H1 (cell line): ENCODE data around the gene FREM2. TPM values are rescaled to one million over a fixed set of nuclear protein-coding genes. Genes with fewer than 3 reads are reported as not detected.

Source experiments
- CTCF ChIA-PET: fragments of 300-600 bp; sonication (Branson Sonifier 250); formaldehyde crosslinking; loops from one replicate; lab custom pipeline; 2021; ENCODE audit not compliant: partially characterized antibody; lab: Charles Lee
- POLR2A ChIA-PET: fragments of 300-600 bp; sonication (Branson Sonifier 250); formaldehyde crosslinking; loops from one replicate; lab custom pipeline; 2021; ENCODE audit warnings: inconsistent platforms; ENCODE audit not compliant: partially characterized antibody; lab: Charles Lee
- DNase-seq, 2 experiments: peaks; one replicate each; pipeline versions ENCODE4 v3.0.0 to v3.0.0-alpha.2; 2010 to 2022; ENCODE audit warnings: low spot score in 2 of 2, low read depth in 1 of 2, mixed read lengths in 1 of 2
- FAIRE-seq: peaks from 2 replicates; lab custom pipeline; 2011; peaks lifted over from hg19 to GRCh38; lab: Jason Lieb, UNC
- H2AFZ ChIP-seq: 2 replicates; pipeline ENCODE4 v1.8.1; 2012; ENCODE audit warnings: low read length, inconsistent platforms
- H2AK5ac ChIP-seq: 2 replicates; pipeline ENCODE4 v1.6.1; 2013; ENCODE audit warnings: low read depth, low read length
- H2BK120ac ChIP-seq: replicated peaks from 2 replicates; pipeline ENCODE3; 2013; ENCODE audit warnings: low read depth, low read length, inconsistent platforms
- H2BK12ac ChIP-seq: 2 replicates; pipeline ENCODE4 v1.6.1; 2013; ENCODE audit warnings: low read depth, low read length
- H2BK15ac ChIP-seq: 2 replicates; pipeline ENCODE4 v1.6.1; 2013; ENCODE audit warnings: low read length
- H2BK20ac ChIP-seq: 2 replicates; pipeline ENCODE4 v1.6.1; 2013; ENCODE audit warnings: low read length
- H2BK5ac ChIP-seq: 2 replicates; pipeline ENCODE4 v1.6.1; 2013; ENCODE audit warnings: low read depth, low read length
- H3K14ac ChIP-seq: 2 replicates; pipeline ENCODE4 v1.6.1; 2013; ENCODE audit warnings: inconsistent platforms; ENCODE audit not compliant: insufficient read length
- H3K18ac ChIP-seq: 2 replicates; pipeline ENCODE4 v1.6.1; 2013; ENCODE audit warnings: low read length; ENCODE audit errors: extremely low read depth
- H3K23ac ChIP-seq: 2 replicates; pipeline ENCODE4 v1.6.1; 2013; ENCODE audit warnings: inconsistent platforms; ENCODE audit not compliant: insufficient read length
- H3K23me2 ChIP-seq: 2 replicates; pipeline ENCODE4 v1.6.1; 2013; ENCODE audit warnings: low read depth, low read length
- H3K27ac ChIP-seq: 2 replicates; pipeline ENCODE4 v1.6.1; 2011; ENCODE audit warnings: low read depth, low read length, inconsistent platforms
- H3K27me3 ChIP-seq, 4 experiments: replicated peaks in 1 of 4; 1 replicate in 1 of 4; 2 replicates in 3 of 4; pipeline versions ENCODE4 v1.6.1 to v1.8.1; 2011 to 2013; ENCODE audit warnings: low read length in 3 of 4, mild to moderate bottlenecking in 3 of 4, inconsistent platforms in 2 of 4, mixed read lengths in 2 of 4, moderate library complexity in 1 of 4; ENCODE audit not compliant: control insufficient read depth in 3 of 4, insufficient read depth in 3 of 4; ENCODE audit errors: extremely low read depth in 1 of 4
- H3K36me3 ChIP-seq, 4 experiments: 2 replicates each; pipeline versions ENCODE4 v1.6.1 to v1.8.1; 2011 to 2013; ENCODE audit warnings: mild to moderate bottlenecking in 4 of 4, low read length in 3 of 4, moderate library complexity in 2 of 4, control low read depth in 1 of 4, inconsistent platforms in 1 of 4; ENCODE audit not compliant: insufficient read depth in 4 of 4, control insufficient read depth in 2 of 4
- H3K4ac ChIP-seq: replicated peaks from 2 replicates; pipeline ENCODE3; 2013; ENCODE audit warnings: low read length, low read depth, mixed read lengths, inconsistent platforms; ENCODE audit not compliant: insufficient read length
- H3K4me1 ChIP-seq, 4 experiments: replicated peaks in 1 of 4; 1 replicate in 1 of 4; 2 replicates in 3 of 4; pipeline versions ENCODE4 v1.6.1 to v1.8.1; 2011 to 2013; ENCODE audit warnings: low read length in 3 of 4, inconsistent platforms in 2 of 4, mixed read lengths in 1 of 4; ENCODE audit not compliant: insufficient read depth in 4 of 4, control insufficient read depth in 3 of 4
- H3K4me2 ChIP-seq, 2 experiments: 2 replicates each; pipeline versions ENCODE4 v1.6.1 to v1.8.1; 2011 to 2013; ENCODE audit warnings: low read depth in 2 of 2, low read length in 2 of 2, control low read depth in 1 of 2, inconsistent platforms in 1 of 2, mild to moderate bottlenecking in 1 of 2; ENCODE audit not compliant: insufficient read depth in 1 of 2
- H3K4me3 ChIP-seq, 4 experiments: fragments of 200-600, 300-600 bp in 1 of 4; sonication (generic), shearing (Covaris generic), sonication (Bioruptor Twin) in 1 of 4; 2 replicates each; pipeline versions ENCODE4 v1.5.1 to v1.8.1; 2011 to 2016; ENCODE audit warnings: low read length in 4 of 4, low read depth in 3 of 4, control low read depth in 2 of 4, inconsistent platforms in 2 of 4, mild to moderate bottlenecking in 2 of 4, mixed read lengths in 1 of 4, moderate library complexity in 1 of 4; ENCODE audit not compliant: insufficient read depth in 2 of 4; ENCODE audit errors: extremely low read depth in 1 of 4
- H3K56ac ChIP-seq: replicated peaks from 2 replicates; pipeline ENCODE3; 2013; ENCODE audit warnings: low read depth, mild to moderate bottlenecking, mixed read lengths, low read length, inconsistent platforms; ENCODE audit not compliant: insufficient read length
- H3K79me1 ChIP-seq: 2 replicates; pipeline ENCODE4 v1.6.1; 2013; ENCODE audit warnings: low read depth, low read length, control low read depth
- H3K79me2 ChIP-seq, 2 experiments: 2 replicates each; pipeline versions ENCODE4 v1.6.1 to v1.8.1; 2012 to 2013; ENCODE audit warnings: low read length in 2 of 2, mild to moderate bottlenecking in 2 of 2, inconsistent platforms in 1 of 2; ENCODE audit not compliant: insufficient read depth in 2 of 2, control insufficient read depth in 1 of 2
- H3K9ac ChIP-seq, 4 experiments: replicated peaks in 1 of 4; 1 replicate in 1 of 4; 2 replicates in 3 of 4; pipeline versions ENCODE4 v1.6.1 to v1.8.1; 2011 to 2013; ENCODE audit warnings: low read depth in 3 of 4, low read length in 3 of 4, control low read depth in 2 of 4, mild to moderate bottlenecking in 2 of 4, moderate library complexity in 2 of 4, inconsistent platforms in 1 of 4; ENCODE audit errors: extremely low read depth in 1 of 4
- H3K9me3 ChIP-seq, 2 experiments: 2 replicates each; pipeline versions ENCODE4 v1.6.1 to v1.8.1; 2012 to 2013; ENCODE audit warnings: mild to moderate bottlenecking in 2 of 2, moderate library complexity in 2 of 2, control low read depth in 1 of 2, inconsistent platforms in 1 of 2, low read depth in 1 of 2, low read length in 1 of 2, mixed read lengths in 1 of 2; ENCODE audit not compliant: insufficient read depth in 2 of 2
- H4K20me1 ChIP-seq, 2 experiments: replicated peaks in 1 of 2; 2 replicates each; pipeline versions ENCODE3 to v1.8.1; 2011 to 2013; ENCODE audit warnings: inconsistent platforms in 2 of 2, low read length in 2 of 2, mild to moderate bottlenecking in 1 of 2; ENCODE audit not compliant: insufficient read depth in 2 of 2, control insufficient read depth in 1 of 2
- H4K5ac ChIP-seq: 2 replicates; pipeline ENCODE4 v1.6.1; 2013; ENCODE audit warnings: low read length, low read depth, mixed read lengths, inconsistent platforms; ENCODE audit not compliant: insufficient read length
- H4K8ac ChIP-seq: 2 replicates; pipeline ENCODE4 v1.8.0; 2013; ENCODE audit warnings: mild to moderate bottlenecking, moderate library complexity, low read length, inconsistent platforms; ENCODE audit not compliant: insufficient read depth; ENCODE audit errors: extremely low read depth
- H4K91ac ChIP-seq: replicated peaks from 2 replicates; pipeline ENCODE3; 2013; ENCODE audit warnings: low read length, mixed read lengths, inconsistent platforms; ENCODE audit not compliant: insufficient read length
- ATF3 ChIP-seq: IDR thresholded peaks from 2 replicates; pipeline ENCODE4 v1.6.1; 2011; ENCODE audit warnings: low read depth, mild to moderate bottlenecking, low read length; ENCODE audit not compliant: insufficient read depth
- EGR1 ChIP-seq: IDR thresholded peaks from 2 replicates; pipeline ENCODE4 v1.6.1; 2011; ENCODE audit warnings: low read depth, low read length, borderline replicate concordance
- KDM4A ChIP-seq: IDR thresholded peaks from one replicate; pipeline ENCODE4 v1.7.1; 2012; ENCODE audit warnings: low read depth, mild to moderate bottlenecking, moderate library complexity, low read length, inconsistent platforms; ENCODE audit not compliant: severe bottlenecking
- NANOG ChIP-seq: IDR thresholded peaks from 2 replicates; pipeline ENCODE4 v1.6.1; 2011; ENCODE audit warnings: low read length, low read depth, mild to moderate bottlenecking, inconsistent platforms; ENCODE audit not compliant: insufficient read depth, poor library complexity, severe bottlenecking
- SP2 ChIP-seq: IDR thresholded peaks from 2 replicates; pipeline ENCODE4 v1.6.1; 2012; ENCODE audit warnings: mild to moderate bottlenecking, low read length, inconsistent platforms
- TEAD4 ChIP-seq: IDR thresholded peaks from 2 replicates; pipeline ENCODE4 v1.6.1; 2012; ENCODE audit warnings: low read depth, low read length, inconsistent platforms, mixed read lengths
- WGBS, 2 experiments: shearing (Covaris generic) in 1 of 2; methylation state at CpG; one replicate each; pipeline versions ENCODE4 v1.1.6 to v1.1.7; 2013 to 2015; ENCODE audit warnings: low lambda C conversion rate in 2 of 2, mixed read lengths in 2 of 2, inconsistent platforms in 1 of 2, low coverage in 1 of 2, missing lambda C conversion rate in 1 of 2; ENCODE audit not compliant: insufficient replicate concordance in 2 of 2, insufficient coverage in 1 of 2, insufficient read length in 1 of 2; ENCODE audit errors: extremely low coverage in 1 of 2, missing lambda C conversion rate in 1 of 2; 5-methylcytosine and 5-hydroxymethylcytosine counted together
- polyA plus RNA-seq, 7 experiments: library from polyadenylated mRNA; depleted of rRNA in 3 of 7; stranded (reverse) in 5 of 7; unstranded in 2 of 7; fragments of >200 nt in 5 of 7; fragments of 200-250 nt in 2 of 7; gene quantifications; 1 replicate in 5 of 7; 2 replicates in 1 of 7; 4 replicates in 1 of 7; pipeline versions ENCODE4 v1.2.1 to v1.2.3, GENCODE V29; 2011 to 2013; ENCODE audit warnings: missing spikeins in 2 of 7, mixed read lengths in 2 of 7
- total RNA-seq: library from RNA; stranded (reverse); fragmentation: NEBNext Ultra II Directional; extraction: Animal tissue kit (Norgen Biotek cat#: 25700); gene quantifications from 2 replicates; pipeline ENCODE4 v1.2.1, GENCODE V29; 2021

The FREM2 gene
- total and polyA plus RNA-seq, 2 of the 8 experiments (the other 6 are each of a cell fraction or from before 2014, with no cell fraction given), result 11.6 to 22.8 TPM

GRCh38 chr13:38752686-38753085, 65.8 kb downstream of the FREM2 start:
- Histone ChIP-seq H3K23me2 (no peaks in the 10 kb centered on the region), H3K23ac (no peak overlapping the region), H2BK5ac (no peak overlapping the region), H3K4me2 (0 out of 4 replicates have a peak overlapping the region, but pooled peaks of 1 of the 2 experiments have one; percentile 8), H3K56ac (no peak overlapping the region), H2AK5ac (no peak overlapping the region), H3K4me1 (peaks cover 0 to 13% (median 6%) of the 10 kb centered on the region in 4 experiments; a peak in 3 of 7 replicates), H3K9ac (no peak overlapping the region), H4K20me1 (no peaks in the 10 kb centered on the region), H4K8ac (no peak overlapping the region), H4K91ac (no peak overlapping the region), H3K4ac (no peak overlapping the region), H2AFZ (no peak overlapping the region), H3K79me2 (no peaks in the 10 kb centered on the region), H3K18ac (no peak overlapping the region), H2BK12ac (no peak overlapping the region), H2BK15ac (no peak overlapping the region), H3K27ac (no peak overlapping the region), H3K27me3 (no peaks in the 10 kb centered on the region), H2BK120ac (no peak overlapping the region), H3K4me3 (no peak overlapping the region), H3K79me1 (no peaks in the 10 kb centered on the region), H3K14ac (no peak overlapping the region), H3K36me3 (no peaks in the 10 kb centered on the region), H3K9me3 (no peaks in the 10 kb centered on the region), H4K5ac (no peak overlapping the region), H2BK20ac (no peak overlapping the region)
- ChIA-PET POLR2A (interaction anchor here (1.7 kb wide), 1 partner anchor 17 kb away, joined by 4 read pairs; no protein-coding TSS in a partner anchor), CTCF (interaction anchor here (0.8 to 3.6 kb wide), 2 partner anchors 10 to 117 kb away, joined by 3 to 17 read pairs; no protein-coding TSS in a partner anchor)
- 46% methylated on average over 5 of the region's 5 CpGs; no CpG with 5 or more reads in 1 of the 2 experiments for WGBS, 2 experiments
- FAIRE-seq (no peak), DNase-seq (no peak)
- TF ChIP-seq ATF3, result no peak
- TF ChIP-seq TEAD4, result no peak
- TF ChIP-seq KDM4A, result no peak
- no peak for TF ChIP-seq EGR1
- TF ChIP-seq SP2, result no peak
- no peak for TF ChIP-seq NANOG
- TF ChIP-seq, all 59 proteins: peak for 0
